22Rv1 (cell line): ENCODE results near the gene NUAK1.

Experiments used
- H3K27ac ChIP-seq: fragments of 450-650 bp; 2 replicates; pipeline ENCODE4 v1.5.1; 2017
- ZFX ChIP-seq: fragments of 450-650 bp; IDR thresholded peaks from 2 replicates; pipeline ENCODE4 v1.6.1; 2017; ENCODE audit warnings: antibody characterized with exemption, borderline replicate concordance
- TF ChIP-seq, protein P1 (sequence below): fragments of 450-650 bp; IDR thresholded peaks from 2 replicates; pipeline ENCODE4 v1.5.1; 2017; ENCODE audit warnings: mild to moderate bottlenecking

NUAK1 gene

DNA sequence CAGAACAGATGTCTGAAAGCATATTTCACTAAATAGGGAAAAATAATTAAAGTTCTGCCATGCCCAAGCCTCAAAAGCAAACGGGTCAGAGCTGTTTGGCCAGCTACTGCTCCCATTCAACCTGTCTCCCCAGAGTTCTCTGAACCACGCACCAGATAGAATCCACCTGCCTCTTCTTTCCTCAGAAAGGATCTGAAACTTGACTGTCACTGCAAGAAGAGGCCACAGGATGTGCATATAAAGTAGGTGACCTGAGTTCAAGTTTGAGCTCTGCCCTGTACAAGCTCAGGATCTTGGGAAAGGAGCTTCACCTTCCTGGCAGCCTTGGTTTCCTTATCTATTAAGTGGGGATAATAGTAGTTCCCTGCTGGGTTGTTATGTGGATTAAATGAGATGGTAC lies 91.8 kb downstream of the NUAK1 start:
- TF ChIP-seq, protein P1, sequence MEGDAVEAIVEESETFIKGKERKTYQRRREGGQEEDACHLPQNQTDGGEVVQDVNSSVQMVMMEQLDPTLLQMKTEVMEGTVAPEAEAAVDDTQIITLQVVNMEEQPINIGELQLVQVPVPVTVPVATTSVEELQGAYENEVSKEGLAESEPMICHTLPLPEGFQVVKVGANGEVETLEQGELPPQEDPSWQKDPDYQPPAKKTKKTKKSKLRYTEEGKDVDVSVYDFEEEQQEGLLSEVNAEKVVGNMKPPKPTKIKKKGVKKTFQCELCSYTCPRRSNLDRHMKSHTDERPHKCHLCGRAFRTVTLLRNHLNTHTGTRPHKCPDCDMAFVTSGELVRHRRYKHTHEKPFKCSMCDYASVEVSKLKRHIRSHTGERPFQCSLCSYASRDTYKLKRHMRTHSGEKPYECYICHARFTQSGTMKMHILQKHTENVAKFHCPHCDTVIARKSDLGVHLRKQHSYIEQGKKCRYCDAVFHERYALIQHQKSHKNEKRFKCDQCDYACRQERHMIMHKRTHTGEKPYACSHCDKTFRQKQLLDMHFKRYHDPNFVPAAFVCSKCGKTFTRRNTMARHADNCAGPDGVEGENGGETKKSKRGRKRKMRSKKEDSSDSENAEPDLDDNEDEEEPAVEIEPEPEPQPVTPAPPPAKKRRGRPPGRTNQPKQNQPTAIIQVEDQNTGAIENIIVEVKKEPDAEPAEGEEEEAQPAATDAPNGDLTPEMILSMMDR, result no peak
- TF ChIP-seq ZFX, result no peak
- H3K27ac ChIP-seq, result no peak overlapping the region

- no peak overlapping the region for H3K27ac ChIP-seq
- no peak for TF ChIP-seq ZFX
- TF ChIP-seq, protein P1, result no peak
Measured at GRCh38 chr12:106046301-106046846, 92.4 kb downstream of the NUAK1 start.

DNA sequence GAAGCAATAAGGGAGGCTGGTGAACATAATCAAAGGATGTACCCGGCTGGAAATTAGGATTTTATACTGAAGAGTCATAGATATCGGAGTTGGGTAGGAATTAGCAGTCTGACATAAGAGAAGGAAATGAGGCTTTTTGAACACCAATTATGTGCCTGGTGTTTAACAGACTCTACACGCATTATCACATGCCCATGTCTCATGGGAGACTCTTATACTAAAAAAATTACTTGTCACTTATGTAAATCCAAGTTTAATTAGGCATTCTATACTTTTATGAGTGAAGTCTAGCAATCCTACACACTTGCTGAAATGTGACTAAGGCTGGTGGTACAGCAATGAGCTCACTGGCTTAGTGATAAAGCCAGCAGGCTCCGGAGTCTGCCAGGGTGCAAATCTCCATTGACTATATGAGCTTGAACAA lies 93.5 kb downstream of the NUAK1 start:
- TF ChIP-seq, protein P1, result no peak
- no peak for TF ChIP-seq ZFX
- no peak overlapping the region for H3K27ac ChIP-seq

DNA sequence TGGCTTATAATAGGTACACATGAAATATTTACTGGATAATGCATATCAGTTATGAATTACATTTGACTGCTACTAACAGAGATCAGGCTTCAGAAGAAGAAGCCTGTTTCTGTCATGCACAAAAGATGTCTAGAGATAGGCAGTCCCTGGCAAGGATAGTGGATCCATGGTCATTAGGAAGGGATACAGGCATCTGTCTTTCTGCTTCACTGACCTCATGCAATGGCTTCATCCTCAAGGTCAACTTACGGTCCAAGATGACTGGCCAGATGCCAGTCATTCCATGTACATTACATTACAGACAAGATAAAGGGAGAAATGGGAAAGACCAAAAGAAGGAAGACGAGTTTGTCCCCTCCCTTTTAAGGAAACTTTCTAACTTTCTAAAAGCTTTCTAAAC lies 94.0 kb downstream of the NUAK1 start:
- no peak overlapping the region for H3K27ac ChIP-seq

GRCh38 chr12:106042037-106042436 lies 96.7 kb downstream of the NUAK1 start:
- H3K27ac ChIP-seq, result no peak overlapping the region
- TF ChIP-seq, protein P1, result no peak
- no peak for TF ChIP-seq ZFX

More for the DNA sequence above, 94.0 kb downstream of the NUAK1 start:
- TF ChIP-seq, protein P1, result no peak
- TF ChIP-seq ZFX, result no peak

DNA sequence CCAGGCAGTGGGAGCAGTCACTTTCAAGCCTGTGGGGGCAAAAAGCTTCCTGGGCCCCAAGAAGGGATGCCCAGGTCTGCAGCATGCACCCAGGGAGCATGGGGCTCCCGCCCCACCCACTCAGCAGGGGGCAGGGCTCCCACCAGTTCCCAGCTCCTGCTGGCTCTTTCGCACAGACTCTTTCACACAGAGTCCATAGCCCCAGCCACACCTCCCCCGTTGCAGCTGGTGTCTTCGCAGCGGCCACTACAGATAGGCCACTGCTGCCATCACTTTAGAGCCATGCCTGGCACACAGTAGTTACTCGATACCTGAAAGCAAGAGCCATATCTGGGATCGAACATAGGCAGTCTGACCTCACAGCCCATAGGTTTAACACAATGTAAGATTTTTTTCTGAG lies 98.2 kb downstream of the NUAK1 start:
- no peak overlapping the region for H3K27ac ChIP-seq
- no peak for TF ChIP-seq ZFX
- TF ChIP-seq, protein P1, result no peak

DNA sequence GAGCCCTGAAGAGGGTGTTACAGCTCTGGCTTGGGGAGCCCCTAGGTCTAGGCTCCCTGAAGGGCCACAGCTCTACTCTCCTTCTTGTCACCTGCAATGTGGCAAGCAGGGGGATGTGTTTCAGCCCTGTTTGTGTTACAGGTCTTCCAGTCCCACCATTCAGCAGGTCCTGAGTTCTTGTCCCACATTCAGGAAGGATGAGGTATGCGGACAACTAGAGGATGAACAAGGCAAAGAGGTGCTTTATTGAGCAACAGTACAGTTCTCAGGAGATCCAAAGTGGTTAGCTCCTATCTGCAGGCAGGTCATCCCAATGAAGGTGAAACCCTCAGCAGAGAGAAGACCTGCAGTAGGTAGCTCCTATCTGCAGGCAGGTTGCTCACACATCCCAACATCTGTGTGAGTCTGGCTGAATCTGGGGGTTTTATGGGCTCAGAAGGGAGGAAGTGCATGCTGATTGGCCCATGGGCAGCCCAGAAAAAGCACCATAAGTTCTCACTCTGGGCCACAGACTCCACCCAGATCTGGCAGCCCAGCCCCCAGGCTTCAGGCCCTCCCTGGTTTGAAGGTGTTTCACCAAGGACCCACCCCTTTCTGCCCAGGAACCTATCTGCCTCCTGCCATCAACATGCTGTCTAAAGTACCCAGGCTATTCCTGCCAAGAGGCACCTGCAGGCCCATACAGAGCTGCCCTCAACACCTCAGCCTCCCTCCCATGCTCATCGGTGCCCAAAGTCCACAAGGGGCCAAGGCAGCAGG lies 98.9 kb downstream of the NUAK1 start:
- no peak for TF ChIP-seq ZFX
- TF ChIP-seq, protein P1, result no peak

More for the DNA sequence above, 98.9 kb downstream of the NUAK1 start:
- H3K27ac ChIP-seq, result no peak overlapping the region
